ENCODE data around the gene GUCA2A. TPM values are rescaled to one million over a fixed set of nuclear protein-coding genes. Genes with fewer than 3 reads are reported as not detected.

Gene GUCA2A
- polyA plus RNA-seq, 4 donors = not detected

DNA sequence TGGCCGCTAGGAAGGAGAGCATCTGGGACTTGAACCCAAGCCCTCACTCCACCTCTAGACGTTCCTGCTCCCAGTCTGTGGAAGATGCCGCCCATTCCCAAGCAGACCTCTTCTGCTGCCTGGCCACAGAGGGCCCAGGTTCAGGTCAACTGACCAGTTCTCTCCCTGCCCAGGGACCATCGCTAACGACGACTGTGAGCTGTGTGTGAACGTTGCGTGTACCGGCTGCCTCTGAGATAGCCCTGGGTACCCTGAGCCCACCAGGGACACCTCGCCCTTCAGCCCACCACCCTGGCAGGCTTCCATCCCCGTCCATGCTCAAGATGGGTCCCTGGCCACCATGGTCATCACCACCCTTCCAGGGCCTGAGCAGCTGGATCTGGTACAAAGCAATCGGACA is 9.2 kb downstream of the GUCA2A start:
- no peak for DNase-seq (ENCODE audit: low read depth in 4 of 4, low spot score in 3 of 4)

DNA sequence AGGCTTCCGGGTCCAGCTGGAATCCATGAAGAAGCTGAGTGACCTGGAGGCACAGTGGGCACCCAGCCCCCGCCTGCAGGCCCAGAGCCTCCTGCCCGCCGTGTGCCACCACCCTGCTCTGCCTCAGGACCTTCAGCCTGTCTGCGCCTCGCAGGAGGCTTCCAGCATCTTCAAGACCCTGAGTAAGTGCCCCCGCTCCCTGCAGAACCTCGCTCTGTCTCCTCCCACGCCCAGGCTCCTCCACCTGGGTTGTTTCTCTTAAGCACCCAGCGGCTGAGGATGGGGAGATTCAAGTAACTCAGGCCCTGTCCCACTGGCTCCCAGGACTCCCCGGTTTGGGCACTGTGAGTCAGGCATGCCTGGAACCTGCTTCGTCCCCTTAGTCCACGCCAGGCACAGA is 9.9 kb downstream of the GUCA2A start:
- DNase-seq (ENCODE audit: low read depth in 4 of 4, low spot score in 3 of 4) = no peak

DNA sequence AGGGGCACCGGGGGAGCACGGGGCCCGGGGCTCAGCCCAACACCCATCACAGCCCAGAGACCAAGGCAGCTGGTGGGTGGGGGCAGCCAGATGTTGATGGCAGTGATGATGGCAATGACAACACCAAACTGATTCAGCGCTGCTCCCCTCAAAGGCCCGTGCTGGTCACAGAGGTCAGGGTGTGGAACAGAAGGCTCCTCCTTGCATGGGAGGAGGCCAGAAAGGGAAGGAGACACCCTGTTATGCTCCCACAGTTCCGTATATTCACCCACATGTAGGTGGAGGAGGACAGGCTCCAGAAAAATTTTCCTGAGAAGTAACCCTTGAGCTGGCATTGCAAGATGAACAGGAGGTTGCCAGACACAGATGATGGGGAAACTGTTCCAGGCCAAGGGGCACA is 10.9 kb downstream of the GUCA2A start:
- DNase-seq (ENCODE audit: low read depth in 4 of 4, low spot score in 3 of 4) = no peak

DNA sequence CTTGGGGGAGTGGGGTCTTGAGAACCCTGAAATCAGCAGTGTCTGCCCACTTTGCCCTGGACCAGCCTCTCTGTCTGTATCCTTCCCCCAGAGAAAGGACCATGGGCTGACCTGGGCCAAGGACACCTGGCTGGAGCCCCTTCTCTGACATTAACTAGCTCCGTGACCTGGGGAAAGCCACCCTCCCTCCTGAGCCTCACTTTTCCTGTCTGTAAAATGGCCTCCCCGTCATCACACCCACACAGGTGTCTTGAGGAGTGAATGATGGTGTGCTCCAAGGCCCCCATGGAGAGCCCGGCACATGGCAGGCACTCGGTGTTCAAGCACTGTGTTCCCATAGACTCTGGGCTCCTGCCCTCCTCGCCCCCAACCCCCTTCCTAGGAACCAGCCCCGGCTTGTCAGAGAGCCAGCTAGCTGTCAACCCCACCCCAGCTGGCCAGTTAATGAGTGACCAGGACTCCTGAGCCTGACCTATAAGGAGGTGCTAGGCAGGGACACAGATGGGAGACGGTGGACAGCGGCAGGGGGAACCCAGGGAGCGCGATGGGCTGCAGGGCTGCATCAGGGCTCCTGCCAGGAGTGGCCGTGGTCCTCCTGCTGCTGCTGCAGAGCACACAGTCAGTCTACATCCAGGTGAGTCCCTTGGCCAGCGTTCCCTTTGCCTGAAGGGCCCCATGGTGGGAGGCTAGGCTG is 11.5 kb downstream of the GUCA2A start, which contains the start of gene GUCA2B:
Gene GUCA2B, plus strand, starts transcription at position 504 of the 694 bp plus-strand sequence. Its CDS starts 41 bp downstream, at position 545.
- DNase-seq (ENCODE audit: low read depth in 4 of 4, low spot score in 3 of 4) = no peak

DNA sequence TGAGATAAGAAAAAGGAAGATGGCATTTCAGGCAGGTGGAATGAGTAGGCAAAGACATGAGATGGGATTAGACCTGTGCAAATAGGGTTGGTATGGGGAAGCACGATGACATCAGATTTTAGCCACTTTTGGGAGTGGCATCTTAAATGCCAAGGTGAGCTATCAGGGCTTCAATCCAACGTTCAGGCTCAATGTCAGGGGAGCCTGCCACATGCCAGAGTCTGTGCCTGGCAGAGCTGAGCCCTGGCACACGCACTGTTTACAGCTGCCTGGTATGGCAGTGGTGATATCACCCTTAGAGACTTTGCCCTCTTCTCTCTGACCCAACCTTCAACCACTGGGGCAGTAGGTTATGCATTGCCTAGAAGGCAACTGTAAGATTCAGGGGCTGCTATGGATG is 12.4 kb downstream of the GUCA2A start:
- DNase-seq (ENCODE audit: low read depth in 4 of 4, low spot score in 3 of 4) = no peak

DNA sequence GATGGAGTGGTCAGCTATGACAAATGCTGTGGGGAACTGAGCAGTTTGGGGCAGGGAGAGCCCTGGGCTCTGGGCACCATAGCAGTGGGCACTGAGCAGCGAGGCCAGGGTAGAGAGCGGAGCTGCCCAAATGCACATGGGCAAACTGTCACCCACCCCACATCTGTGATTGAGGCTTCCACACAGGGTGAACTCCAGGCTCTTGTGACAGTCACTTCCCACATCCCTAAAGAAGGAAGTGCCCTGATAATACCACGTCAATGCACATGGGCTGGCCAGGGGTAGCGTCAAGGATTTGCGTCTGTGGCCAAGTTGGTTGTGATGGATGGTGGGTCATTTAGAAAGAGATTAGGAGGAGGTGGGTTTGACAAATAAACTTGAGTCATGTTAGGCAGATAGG is 13.9 kb downstream of the GUCA2A start:
- DNase-seq (ENCODE audit: low read depth in 4 of 4, low spot score in 3 of 4) = no peak

DNA sequence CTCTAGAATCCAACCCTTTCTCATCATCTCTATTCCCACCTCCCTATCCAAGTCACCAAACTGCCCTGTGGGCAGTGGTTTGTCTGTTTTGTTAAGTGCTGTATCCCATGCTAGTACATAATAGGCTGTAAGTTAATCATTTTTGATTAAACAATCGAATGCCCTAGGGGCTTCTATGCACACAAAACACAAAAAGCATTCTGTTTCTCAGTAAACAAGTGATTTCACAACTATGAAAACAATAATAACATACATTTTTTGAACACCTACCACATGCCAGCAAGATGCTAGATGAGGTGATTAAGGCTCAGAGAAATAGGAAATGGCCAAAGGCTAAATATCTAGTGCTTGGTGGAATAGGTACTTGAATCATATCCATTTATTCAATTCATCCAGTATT is 16.4 kb downstream of the GUCA2A start:
- no peak for DNase-seq (ENCODE audit: low read depth in 4 of 4, low spot score in 3 of 4)

DNA sequence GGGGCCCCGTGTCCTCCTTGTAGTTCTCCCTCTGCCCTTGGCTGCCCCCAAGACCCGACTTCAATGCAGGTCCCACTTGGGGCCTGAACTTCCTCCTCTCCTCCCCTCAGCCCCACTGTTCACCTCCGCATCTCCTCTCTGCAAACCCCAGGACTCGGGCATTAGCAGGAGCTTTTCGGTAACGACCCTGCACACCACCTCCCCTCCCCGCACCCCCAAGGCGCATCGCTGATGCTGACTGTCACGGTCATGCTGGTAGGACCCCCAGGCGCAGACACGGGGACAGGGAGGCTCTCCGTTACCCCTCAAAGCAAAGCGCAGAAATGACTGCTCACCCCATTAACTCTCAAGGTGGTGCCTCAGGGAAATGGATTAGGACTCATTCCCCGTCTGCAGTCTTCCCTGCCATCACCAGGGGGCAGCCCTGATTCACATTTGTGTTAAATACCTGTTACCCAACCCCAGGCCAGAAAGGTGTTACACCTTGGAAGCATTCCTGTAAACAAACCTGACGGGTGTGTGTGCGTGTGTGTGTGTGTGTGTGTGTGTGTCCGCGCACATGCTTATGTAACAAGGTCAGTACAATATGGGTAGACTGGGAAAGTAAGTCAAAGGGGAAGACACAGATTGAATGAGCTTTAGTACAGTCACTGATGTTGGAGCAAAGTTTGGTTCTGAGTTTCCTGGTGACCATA is 17.8 kb downstream of the GUCA2A start:
- peak in 3 of 4 donors; percentile 36 to 66 (median 66) for DNase-seq (ENCODE audit: low read depth in 4 of 4, low spot score in 3 of 4)

DNA sequence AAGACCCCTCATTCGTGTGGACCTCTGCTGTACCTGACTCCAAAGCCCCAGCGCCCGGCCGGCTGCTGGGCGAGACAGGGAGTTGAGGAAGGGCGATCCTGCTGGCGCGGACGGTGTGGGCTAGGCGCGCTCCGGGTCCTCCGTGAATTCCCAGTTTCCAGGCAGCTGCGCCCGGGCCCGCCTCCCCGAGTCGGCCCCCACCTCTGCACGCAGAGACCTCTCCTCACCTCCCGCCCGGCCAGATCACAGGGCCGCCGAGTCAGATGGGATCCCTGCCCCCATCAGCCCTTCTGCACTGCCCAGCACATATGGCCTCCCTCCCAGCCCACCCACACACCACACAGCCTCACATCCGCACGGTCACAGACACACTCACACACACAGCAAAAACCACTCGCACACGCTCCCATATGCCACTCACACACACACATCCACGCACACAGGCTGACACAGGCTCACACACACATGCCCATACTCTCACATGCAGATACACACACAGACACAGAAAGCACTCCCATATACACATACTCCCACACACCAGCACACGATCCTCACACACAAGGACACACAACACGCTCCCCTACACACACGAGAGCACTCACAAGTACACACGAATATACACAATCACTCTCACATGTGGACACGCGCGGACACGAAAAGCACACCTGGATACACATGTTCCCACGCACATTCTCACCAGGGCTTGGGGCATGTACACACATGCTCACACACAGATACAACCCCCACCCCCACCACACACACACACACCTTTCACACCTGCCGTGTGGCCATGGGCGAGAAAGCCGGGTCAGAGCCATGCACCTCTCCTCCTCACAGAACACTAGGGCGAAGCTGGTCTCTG is 18.6 kb downstream of the GUCA2A start:
- no peak for DNase-seq (ENCODE audit: low read depth in 4 of 4, low spot score in 3 of 4)

DNA sequence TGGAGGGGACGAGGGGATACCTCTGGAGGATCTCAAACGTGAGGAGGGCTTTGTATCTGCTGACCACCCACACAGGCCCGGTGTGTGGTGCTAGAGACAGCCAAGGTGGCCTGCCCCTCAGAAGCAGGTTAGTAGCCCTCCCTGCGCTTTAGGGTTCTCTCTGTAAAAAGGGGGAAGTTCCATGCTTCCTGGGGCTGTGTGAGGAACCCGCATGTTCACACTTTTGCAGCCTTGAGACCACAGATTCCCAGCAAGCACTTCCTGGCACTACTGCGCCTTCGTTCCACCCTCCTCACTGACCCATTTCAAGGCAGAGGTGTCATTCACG is 19.2 kb downstream of the GUCA2A start:
- no peak for DNase-seq (ENCODE audit: low read depth in 4 of 4, low spot score in 3 of 4)

DNA sequence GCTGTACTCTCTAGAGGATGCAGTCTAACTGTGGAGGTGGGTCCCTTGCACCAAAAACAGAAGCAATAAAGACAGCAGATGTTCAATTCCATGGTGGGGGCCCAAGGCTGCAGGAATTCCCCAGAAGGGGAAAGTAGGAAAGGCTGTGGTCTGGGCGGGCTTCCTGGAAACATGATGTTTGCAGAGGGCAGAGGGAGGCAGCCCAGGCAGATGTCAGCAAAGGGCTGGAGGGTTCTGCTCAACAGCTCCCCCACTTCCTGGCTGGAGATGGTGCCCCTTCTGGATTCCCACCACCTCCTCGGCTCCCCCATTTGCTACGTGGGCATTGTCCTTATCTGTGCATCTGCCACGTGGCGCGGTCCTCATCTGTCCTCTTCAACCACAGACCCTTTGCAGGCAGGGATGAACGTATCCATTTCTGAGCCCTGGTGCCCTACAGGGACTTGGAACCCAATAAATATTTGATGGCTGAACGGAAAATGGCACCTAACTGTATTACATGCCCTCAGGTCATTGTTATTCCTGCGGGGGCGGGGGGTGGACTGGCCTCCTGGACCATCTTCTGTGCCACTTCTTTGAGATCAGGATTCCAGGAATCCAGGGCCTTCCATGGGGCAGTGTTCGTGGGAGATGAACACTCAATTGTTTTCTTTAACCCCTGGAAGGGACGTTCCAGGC is 19.7 kb downstream of the GUCA2A start:
- DNase-seq (ENCODE audit: low read depth in 4 of 4, low spot score in 3 of 4) = no peak

DNA sequence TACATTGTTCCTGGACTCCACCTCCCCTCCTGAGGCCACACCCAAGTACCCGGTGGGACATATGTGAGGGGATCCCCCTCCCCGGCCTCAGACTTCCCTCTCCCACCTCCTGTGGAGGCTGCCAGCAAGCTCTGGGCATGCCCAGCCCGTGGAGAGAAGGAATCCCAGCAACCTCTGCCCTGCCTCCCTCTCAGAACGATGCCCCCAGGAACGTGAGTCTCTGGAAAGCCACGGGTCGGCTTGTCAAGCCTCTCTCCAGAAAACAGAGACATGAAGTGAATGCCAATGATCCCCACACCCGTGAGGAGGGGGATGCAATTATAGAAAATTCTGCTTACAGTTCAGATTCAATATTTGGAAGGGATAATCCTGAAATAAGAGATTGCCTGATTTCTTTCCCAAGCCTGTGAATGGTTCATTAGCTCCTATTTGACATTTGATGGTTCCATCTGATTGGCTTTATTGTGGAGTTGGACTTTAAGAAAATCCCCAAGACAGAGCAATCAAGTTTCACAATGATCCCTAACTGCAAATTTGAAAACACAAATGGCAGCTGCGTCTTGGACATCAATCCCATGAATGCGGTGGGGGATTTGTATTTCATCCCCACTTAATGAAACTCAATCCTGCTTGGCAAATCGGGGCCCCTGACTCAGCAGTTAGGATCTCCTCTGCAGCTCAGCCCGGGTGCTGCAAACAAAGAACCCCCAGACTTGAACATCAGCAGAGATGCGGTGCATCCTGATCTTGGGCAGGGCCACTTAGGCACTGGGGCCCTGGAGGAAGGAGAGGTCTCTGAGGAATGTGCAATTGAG is 20.4 kb downstream of the GUCA2A start:
- DNase-seq (ENCODE audit: low read depth in 4 of 4, low spot score in 3 of 4) = no peak

DNA sequence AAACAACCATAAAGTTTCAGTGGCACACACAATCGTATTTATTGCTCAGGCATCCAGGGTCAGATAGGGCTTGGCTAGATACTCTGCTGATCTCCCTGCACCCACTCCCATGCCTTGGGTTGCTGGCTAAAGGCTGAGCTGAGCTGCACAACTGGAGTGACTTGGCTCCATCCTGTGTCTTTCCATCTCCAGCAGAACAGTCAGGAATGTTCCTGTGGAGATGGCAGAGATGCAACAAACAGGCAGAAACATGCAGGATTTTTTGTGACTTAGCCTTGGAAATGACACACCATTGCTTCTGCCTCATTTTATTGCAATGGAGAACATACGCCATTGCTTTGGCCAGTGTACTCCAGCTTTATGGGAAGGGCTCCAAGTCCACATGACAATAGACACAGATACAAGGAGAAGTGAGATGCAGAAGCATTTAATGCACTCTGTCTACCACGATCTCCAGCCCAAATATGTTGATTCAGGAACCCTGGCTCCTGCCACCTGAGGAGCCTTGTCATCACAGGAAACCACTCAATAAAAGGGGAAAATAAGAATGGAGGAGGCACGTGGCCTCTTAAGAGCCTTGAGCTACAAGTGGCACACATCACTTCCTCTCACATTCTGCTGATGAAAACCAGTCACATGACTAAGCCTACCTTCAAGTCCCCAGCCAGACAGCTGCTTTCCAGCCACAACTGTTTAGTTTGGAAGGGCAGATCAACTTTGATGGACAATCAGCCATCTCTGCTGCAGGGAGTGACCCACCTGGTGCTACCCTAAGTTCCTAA is 21.5 kb downstream of the GUCA2A start:
- DNase-seq (ENCODE audit: low read depth in 4 of 4, low spot score in 3 of 4) = no peak

DNA sequence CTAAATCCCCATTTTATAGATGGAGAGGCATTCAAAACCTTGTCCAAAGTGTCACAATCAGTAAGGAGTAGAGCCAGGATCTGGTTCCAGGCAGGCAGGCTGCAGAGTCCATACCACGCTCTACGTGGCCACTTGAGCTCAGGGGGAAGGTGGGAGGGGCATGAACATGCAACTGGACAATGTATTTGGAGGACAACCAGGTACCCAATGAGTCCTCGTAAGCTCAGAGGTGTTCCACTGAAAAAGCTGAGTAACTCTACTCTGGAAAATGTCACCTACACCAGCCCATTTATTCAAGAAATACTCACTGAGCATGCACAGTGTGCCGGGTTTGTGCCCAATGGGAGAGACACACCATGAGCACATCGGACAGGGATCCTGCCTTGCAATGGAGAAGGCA is 22.6 kb downstream of the GUCA2A start:
- DNase-seq (ENCODE audit: low read depth in 4 of 4, low spot score in 3 of 4) = no peak

DNA sequence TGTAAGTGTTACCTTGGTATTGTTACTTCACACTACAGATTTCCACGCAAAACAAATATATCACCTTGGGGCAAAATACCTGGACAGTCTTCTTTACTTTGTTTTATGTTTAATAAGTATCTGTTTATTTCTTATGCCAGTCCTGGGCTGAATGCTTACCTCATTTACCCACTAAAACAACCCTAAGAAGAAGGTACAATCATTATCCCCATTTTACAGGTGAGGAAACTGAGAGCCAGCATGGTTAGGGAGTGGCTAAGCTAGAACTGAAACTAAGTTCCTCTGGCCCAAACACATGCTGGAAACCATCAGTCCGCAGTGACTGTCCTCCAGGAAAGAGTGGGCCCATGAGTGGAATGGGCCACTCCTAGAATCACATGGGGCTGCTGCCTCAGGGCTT is 24.4 kb downstream of the GUCA2A start:
- no peak for DNase-seq (ENCODE audit: low read depth in 4 of 4, low spot score in 3 of 4)

DNA sequence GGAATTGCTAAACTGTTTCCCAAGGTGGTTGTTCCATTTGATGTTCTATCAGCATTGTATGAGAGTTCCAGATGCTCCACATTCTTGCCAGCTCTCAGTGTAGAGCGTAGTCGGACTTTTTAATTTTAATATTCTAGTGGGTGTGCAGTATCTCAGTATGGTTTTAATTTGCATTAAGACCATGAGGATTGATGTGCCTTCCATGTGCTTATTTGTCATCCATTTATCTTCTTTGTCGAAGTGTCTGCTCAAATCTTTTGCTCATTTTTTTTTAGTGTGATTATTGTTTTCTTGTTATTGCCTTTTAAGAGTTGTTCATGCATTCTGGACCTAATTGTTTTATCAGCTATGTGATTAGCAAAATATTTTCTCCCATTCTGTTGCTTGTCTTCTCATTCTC is 25.1 kb downstream of the GUCA2A start:
- DNase-seq (ENCODE audit: low read depth in 4 of 4, low spot score in 3 of 4) = no peak

DNA sequence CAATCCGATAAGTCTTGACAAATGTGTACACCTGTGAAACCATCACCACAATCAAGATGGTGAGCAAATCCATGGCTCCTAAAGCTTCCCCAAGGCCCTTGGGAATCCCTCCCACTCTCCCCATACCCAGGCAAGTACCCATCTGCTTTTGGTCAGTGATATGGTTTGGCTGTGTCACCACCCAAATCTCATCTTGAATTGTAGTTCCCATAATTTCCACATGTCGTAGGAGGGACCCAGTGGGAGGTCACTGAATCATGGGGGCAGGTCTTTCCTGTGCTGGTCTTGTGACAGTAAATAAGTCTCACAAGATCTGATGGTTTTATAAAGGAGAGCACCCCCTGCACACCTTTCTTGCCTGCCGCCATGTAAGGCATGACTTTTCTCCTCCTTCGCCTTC is 26.0 kb downstream of the GUCA2A start:
- DNase-seq (ENCODE audit: low read depth in 4 of 4, low spot score in 3 of 4) = no peak

DNA sequence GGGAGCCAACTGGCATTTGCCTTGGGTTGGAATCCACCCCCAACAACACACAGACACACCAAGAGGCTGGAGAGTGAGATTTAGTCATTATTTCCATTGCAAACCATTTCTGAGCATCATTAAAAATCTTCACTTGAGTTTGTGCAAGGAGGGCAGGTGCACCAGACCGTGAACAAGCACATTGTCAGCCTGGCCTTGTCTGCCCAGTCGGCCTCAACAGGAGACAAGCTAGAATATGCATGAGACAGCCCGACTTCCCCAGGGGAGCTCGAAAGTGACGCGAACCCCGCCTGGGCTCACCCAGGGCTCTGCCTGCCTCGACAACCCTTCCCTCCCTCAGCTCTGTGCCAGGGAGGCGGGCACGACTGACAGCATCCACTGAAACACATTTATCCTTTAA is 26.8 kb downstream of the GUCA2A start:
- DNase-seq (ENCODE audit: low read depth in 4 of 4, low spot score in 3 of 4) = no peak

DNA sequence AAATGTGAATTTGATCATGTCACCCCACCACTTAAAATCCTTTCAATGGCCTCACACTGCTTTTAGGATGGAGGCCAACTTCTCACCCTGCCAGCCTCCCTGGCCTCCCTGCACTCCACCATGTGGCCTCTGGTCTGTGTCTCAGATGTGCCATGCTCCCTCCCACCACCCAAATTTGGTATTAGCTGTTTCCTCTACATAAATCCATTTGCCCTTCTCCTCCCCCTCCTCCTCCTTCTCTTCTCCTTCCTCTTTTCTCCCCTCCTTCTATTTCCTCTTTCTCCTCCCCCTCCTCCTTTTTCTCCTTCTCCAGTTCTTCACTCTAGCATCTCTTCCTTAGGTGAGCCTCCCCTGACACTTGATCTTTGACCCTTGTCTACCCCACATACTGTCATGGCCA is 28.1 kb downstream of the GUCA2A start:
- no peak for DNase-seq (ENCODE audit: low read depth in 4 of 4, low spot score in 3 of 4)
